ENCODE data around the gene GPR180.

Gene GPR180

GRCh38 chr13:94556621-94557020, 45.0 kb upstream of the GPR180 start:
- Histone ChIP-seq H3K9ac (ENCODE audit: low read length) (no peak overlapping the region), H3K27me3 (ENCODE audit: low read depth, low read length) (no peaks in the 10 kb centered on the region), H4K20me1 (ENCODE audit: insufficient read depth, low read length) (no peaks in the 10 kb centered on the region), H3K4me1 (ENCODE audit: low read length) (no peaks in the 10 kb centered on the region), H3K27ac (ENCODE audit: low read length) (no peak overlapping the region), H3K36me3 (replicated peaks; ENCODE audit: low read depth, low read length) (no peaks in the 10 kb centered on the region), H3K79me2 (ENCODE audit: low read length) (no peaks in the 10 kb centered on the region), H2AFZ (ENCODE audit: low read depth, low read length) (no peak overlapping the region), H3K4me2 (ENCODE audit: low read length) (no peak overlapping the region), H3K9me3 (ENCODE audit: insufficient read depth, low read length) (no peaks in the 10 kb centered on the region), H3K4me3 (ENCODE audit: low read length) (no peak overlapping the region)
- TF ChIP-seq EZH2phosphoT487 (IDR thresholded peaks at IDR 0.05; ENCODE audit: low read depth) (no peak), CTCF (IDR thresholded peaks at IDR 0.05; ENCODE audit: low read depth, low read length) (no peak)

- Histone ChIP-seq H4K20me1 (ENCODE audit: insufficient read depth, low read length) (no peaks in the 10 kb centered on the region), H3K36me3 (replicated peaks; ENCODE audit: low read depth, low read length) (peaks cover 5% of the 10 kb centered on the region), H3K4me1 (ENCODE audit: low read length) (peaks cover 8% of the 10 kb centered on the region), H3K4me3 (ENCODE audit: low read length) (no peak overlapping the region), H3K79me2 (ENCODE audit: low read length) (no peaks in the 10 kb centered on the region), H3K9me3 (ENCODE audit: insufficient read depth, low read length) (no peaks in the 10 kb centered on the region), H2AFZ (ENCODE audit: low read depth, low read length) (no peak overlapping the region), H3K9ac (ENCODE audit: low read length) (no peak overlapping the region), H3K27ac (ENCODE audit: low read length) (no peak overlapping the region), H3K27me3 (ENCODE audit: low read depth, low read length) (no peaks in the 10 kb centered on the region), H3K4me2 (ENCODE audit: low read length) (no peak overlapping the region)
- no peak for TF ChIP-seq EZH2phosphoT487 (IDR thresholded peaks at IDR 0.05; ENCODE audit: low read depth)
- TF ChIP-seq CTCF (IDR thresholded peaks at IDR 0.05; ENCODE audit: low read depth, low read length), result no peak
Observed at GRCh38 chr13:94557684-94558235, 43.9 kb upstream of the GPR180 start.

GRCh38 chr13:94558716-94559115, 42.9 kb upstream of the GPR180 start:
- Histone ChIP-seq H3K9me3 (ENCODE audit: insufficient read depth, low read length) (no peaks in the 10 kb centered on the region), H4K20me1 (ENCODE audit: insufficient read depth, low read length) (no peaks in the 10 kb centered on the region), H3K36me3 (replicated peaks; ENCODE audit: low read depth, low read length) (peaks cover 14% of the 10 kb centered on the region), H3K4me1 (ENCODE audit: low read length) (peaks cover 11% of the 10 kb centered on the region), H3K27ac (ENCODE audit: low read length) (no peak overlapping the region), H3K79me2 (ENCODE audit: low read length) (no peaks in the 10 kb centered on the region), H3K4me3 (ENCODE audit: low read length) (no peak overlapping the region), H3K4me2 (ENCODE audit: low read length) (no peak overlapping the region), H3K9ac (ENCODE audit: low read length) (no peak overlapping the region), H3K27me3 (ENCODE audit: low read depth, low read length) (no peaks in the 10 kb centered on the region), H2AFZ (ENCODE audit: low read depth, low read length) (no peak overlapping the region)
- TF ChIP-seq CTCF (IDR thresholded peaks at IDR 0.05; ENCODE audit: low read depth, low read length) (no peak), EZH2phosphoT487 (IDR thresholded peaks at IDR 0.05; ENCODE audit: low read depth) (no peak)

GRCh38 chr13:94559222-94559795, 42.3 kb upstream of the GPR180 start:
- no peak overlapping the region for H2AFZ ChIP-seq (ENCODE audit: low read depth, low read length)
- H3K4me3 ChIP-seq (ENCODE audit: low read length), result no peak overlapping the region
- H3K4me2 ChIP-seq (ENCODE audit: low read length), result no peak overlapping the region

More at GRCh38 chr13:94559222-94559795, 42.3 kb upstream of the GPR180 start:
- Histone ChIP-seq H3K9me3 (ENCODE audit: insufficient read depth, low read length) (no peaks in the 10 kb centered on the region), H3K79me2 (ENCODE audit: low read length) (no peaks in the 10 kb centered on the region), H3K27me3 (ENCODE audit: low read depth, low read length) (no peaks in the 10 kb centered on the region), H3K9ac (ENCODE audit: low read length) (no peak overlapping the region), H4K20me1 (ENCODE audit: insufficient read depth, low read length) (no peaks in the 10 kb centered on the region), H3K4me1 (ENCODE audit: low read length) (peaks cover 11% of the 10 kb centered on the region), H3K27ac (ENCODE audit: low read length) (no peak overlapping the region), H3K36me3 (replicated peaks; ENCODE audit: low read depth, low read length) (peaks cover 14% of the 10 kb centered on the region)
- TF ChIP-seq EZH2phosphoT487 (IDR thresholded peaks at IDR 0.05; ENCODE audit: low read depth) (no peak), CTCF (IDR thresholded peaks at IDR 0.05; ENCODE audit: low read depth, low read length) (no peak)

Measured in OCI-LY3 (cell line).